PFSK-1 (cell line): ENCODE measurements around the gene CTU1.

ENCODE experiments used
- POLR2AphosphoS5 ChIP-seq: IDR thresholded peaks from 2 replicates; pipeline ENCODE4 v1.6.1; 2012; ENCODE audit warnings: low read depth, mild to moderate bottlenecking, control low read depth, low read length, moderate library complexity
- SIN3A ChIP-seq: IDR thresholded peaks from 2 replicates; pipeline ENCODE4 v1.6.1; 2012; ENCODE audit warnings: mild to moderate bottlenecking, low read length, moderate library complexity, borderline replicate concordance; ENCODE audit not compliant: insufficient read depth
- TF ChIP-seq, protein P1 (sequence below), 2 experiments: IDR thresholded peaks; 2 replicates each; pipeline versions ENCODE4 v1.6.1 to v1.8.0; 2011 to 2012; ENCODE audit warnings: low read depth in 2 of 2, low read length in 2 of 2, control low read depth in 1 of 2, inconsistent platforms in 1 of 2, mild to moderate bottlenecking in 1 of 2, moderate library complexity in 1 of 2; ENCODE audit not compliant: insufficient read depth in 1 of 2

DNA sequence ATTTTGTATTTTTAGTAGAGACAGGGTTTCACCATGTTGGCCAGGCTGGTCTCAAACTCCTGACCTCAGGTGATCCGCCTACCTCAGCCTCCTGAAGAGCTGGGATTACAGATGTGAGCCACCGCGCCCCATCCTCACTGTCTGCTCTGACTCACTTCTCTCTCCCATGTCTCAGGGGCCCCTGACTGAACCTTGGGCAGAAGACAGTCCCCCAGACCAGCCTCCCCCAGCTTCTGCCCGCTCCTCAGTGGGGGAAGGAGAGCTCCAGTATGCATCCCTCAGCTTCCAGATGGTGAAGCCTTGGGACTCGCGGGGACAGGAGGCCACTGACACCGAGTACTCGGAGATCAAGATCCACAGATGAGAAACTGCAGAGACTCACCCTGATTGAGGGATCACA lies 21.5 kb upstream of the CTU1 start:
- TF ChIP-seq POLR2AphosphoS5 (no peak), SIN3A (no peak)
- TF ChIP-seq, protein P1, sequence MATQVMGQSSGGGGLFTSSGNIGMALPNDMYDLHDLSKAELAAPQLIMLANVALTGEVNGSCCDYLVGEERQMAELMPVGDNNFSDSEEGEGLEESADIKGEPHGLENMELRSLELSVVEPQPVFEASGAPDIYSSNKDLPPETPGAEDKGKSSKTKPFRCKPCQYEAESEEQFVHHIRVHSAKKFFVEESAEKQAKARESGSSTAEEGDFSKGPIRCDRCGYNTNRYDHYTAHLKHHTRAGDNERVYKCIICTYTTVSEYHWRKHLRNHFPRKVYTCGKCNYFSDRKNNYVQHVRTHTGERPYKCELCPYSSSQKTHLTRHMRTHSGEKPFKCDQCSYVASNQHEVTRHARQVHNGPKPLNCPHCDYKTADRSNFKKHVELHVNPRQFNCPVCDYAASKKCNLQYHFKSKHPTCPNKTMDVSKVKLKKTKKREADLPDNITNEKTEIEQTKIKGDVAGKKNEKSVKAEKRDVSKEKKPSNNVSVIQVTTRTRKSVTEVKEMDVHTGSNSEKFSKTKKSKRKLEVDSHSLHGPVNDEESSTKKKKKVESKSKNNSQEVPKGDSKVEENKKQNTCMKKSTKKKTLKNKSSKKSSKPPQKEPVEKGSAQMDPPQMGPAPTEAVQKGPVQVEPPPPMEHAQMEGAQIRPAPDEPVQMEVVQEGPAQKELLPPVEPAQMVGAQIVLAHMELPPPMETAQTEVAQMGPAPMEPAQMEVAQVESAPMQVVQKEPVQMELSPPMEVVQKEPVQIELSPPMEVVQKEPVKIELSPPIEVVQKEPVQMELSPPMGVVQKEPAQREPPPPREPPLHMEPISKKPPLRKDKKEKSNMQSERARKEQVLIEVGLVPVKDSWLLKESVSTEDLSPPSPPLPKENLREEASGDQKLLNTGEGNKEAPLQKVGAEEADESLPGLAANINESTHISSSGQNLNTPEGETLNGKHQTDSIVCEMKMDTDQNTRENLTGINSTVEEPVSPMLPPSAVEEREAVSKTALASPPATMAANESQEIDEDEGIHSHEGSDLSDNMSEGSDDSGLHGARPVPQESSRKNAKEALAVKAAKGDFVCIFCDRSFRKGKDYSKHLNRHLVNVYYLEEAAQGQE (IDR thresholded peaks at IDR 0.05; ENCODE audit: insufficient read depth in 1 of 2, low read depth in 2 of 2, low read length in 2 of 2), result no peak
